ENCODE data around the gene PNPLA5. TPM values are rescaled to one million over a fixed set of nuclear protein-coding genes. Genes with fewer than 3 reads are reported as not detected.

PNPLA5 gene
- polyA plus RNA-seq, 3 donors = not detected

DNA sequence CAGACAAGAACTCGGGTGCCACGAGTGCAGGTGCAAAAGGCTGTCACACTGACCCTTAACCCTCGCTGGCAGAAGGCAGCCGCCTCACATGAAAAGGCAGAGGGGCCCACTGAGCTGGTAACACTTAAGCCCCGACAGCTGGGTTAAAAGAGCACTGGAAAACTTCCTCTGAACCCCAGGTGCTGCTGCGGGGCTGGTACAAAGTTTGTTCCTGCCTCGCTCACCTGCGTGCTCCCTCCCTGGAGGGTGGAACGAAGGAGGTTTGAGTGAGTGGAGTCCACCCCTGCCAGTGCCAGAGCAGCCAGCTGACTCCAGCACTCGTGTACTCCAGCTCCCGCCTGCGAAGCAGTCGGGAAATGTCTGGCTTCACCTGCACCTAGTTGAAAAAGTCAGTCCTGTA lies 42.1 kb downstream of the PNPLA5 start:
- Histone ChIP-seq H3K36me3 (replicated peaks in 1 of 2; ENCODE audit: control insufficient read depth in 1 of 2, insufficient read depth in 2 of 2, low read length in 2 of 2) (no peaks in the 10 kb centered on the region), H3K27ac (ENCODE audit: low read depth in 1 of 2, low read length in 2 of 2) (no peak overlapping the region), H3K4me3 (replicated peaks in 1 of 3; ENCODE audit: low read depth in 2 of 3, low read length in 3 of 3) (no peak overlapping the region), H3K4me1 (ENCODE audit: control insufficient read depth in 1 of 2, insufficient read depth in 2 of 2, low read length in 2 of 2) (peaks cover 0 to 14% of the 10 kb centered on the region in 2 donors), H3K27me3 (ENCODE audit: control insufficient read depth in 2 of 2, insufficient read depth in 2 of 2, low read length in 2 of 2) (no peaks in the 10 kb centered on the region), H3K4me2 (replicated peaks; ENCODE audit: extremely low read depth, low read length, poor library complexity, severe bottlenecking) (no peak overlapping the region), H2AFZ (ENCODE audit: insufficient read depth, low read depth, low read length, poor library complexity, severe bottlenecking) (no peak overlapping the region), H3K9me3 (replicated peaks in 1 of 2; ENCODE audit: control insufficient read depth in 1 of 2, insufficient read depth in 1 of 2, low read length in 2 of 2) (no peaks in the 10 kb centered on the region), H4K20me1 (ENCODE audit: insufficient read depth, low read length) (no peaks in the 10 kb centered on the region), H3K79me2 (ENCODE audit: insufficient read depth, low read length) (no peaks in the 10 kb centered on the region), H3K9ac (ENCODE audit: insufficient read depth, low read length, poor library complexity, severe bottlenecking) (no peak overlapping the region)
- DNase-seq = no peak
- Mint-ChIP-seq H3K4me3 (peak overlapping the region in 1 of 2 donors; percentile 16), H3K4me1 (peaks cover 7% of the 10 kb centered on the region), H3K27ac (no peak overlapping the region), H3K36me3 (no peaks in the 10 kb centered on the region), H3K9me3 (peaks cover 0 to 2% (median 0%) of the 10 kb centered on the region in 7 donors), H3K27me3 (ENCODE audit: low read depth in 3 of 3) (peaks cover 1 to 10% (median 2%) of the 10 kb centered on the region in 3 donors)
- intact Hi-C loops (cut with micrococcal nuclease) = no loop called here
- WGBS (ENCODE audit: insufficient coverage) = 86% methylated on average over 13 of the region's 13 CpGs
- TF ChIP-seq CTCF (IDR thresholded peaks at IDR 0.05) = no peak

DNA sequence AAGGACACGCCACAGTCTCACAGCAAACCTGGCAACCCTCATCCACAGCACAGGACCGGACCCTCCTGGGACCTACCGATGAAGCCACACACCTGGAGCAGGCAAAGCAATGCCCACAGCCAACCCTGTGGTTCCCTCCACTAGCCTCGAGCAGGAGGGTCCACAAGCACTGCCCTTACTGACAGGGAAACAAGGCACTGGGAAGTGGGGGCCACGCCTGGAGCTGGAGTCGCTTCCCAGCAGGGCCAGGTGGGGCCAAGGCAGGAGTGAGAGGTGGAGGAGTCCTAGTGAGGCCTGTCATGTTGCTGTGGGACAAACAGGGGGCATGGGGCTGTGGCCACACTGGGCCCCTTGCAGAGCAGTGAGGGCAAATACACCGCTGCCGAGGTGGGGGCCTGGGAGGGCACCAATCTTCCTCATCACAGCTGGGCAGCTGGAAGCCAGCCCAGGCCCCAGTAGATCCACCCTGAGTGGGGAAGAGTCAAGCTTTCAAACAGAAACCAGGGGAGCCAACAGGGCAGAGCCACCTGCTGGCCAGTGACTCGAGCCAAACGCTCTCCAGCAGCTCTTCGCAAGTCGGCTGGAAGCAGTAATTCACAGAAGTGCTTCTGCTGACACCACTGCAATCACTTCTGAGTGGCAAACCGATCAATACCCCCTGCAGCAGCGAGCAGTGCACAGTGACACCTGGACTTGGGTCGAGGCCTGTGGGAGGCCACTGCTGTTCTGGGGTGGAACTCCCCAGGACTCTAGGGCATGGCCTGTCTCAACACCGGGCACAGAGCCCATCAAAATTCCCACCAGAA lies 43.2 kb downstream of the PNPLA5 start:
- Histone ChIP-seq H3K36me3 (replicated peaks in 1 of 2; ENCODE audit: control insufficient read depth in 1 of 2, insufficient read depth in 2 of 2, low read length in 2 of 2) (no peaks in the 10 kb centered on the region), H3K4me2 (replicated peaks; ENCODE audit: extremely low read depth, low read length, poor library complexity, severe bottlenecking) (no peak overlapping the region), H3K4me1 (ENCODE audit: control insufficient read depth in 1 of 2, insufficient read depth in 2 of 2, low read length in 2 of 2) (peaks cover 0 to 14% of the 10 kb centered on the region in 2 donors), H3K27me3 (ENCODE audit: control insufficient read depth in 2 of 2, insufficient read depth in 2 of 2, low read length in 2 of 2) (no peaks in the 10 kb centered on the region), H3K9ac (ENCODE audit: insufficient read depth, low read length, poor library complexity, severe bottlenecking) (no peak overlapping the region), H2AFZ (ENCODE audit: insufficient read depth, low read depth, low read length, poor library complexity, severe bottlenecking) (no peak overlapping the region), H4K20me1 (ENCODE audit: insufficient read depth, low read length) (no peaks in the 10 kb centered on the region), H3K27ac (ENCODE audit: low read depth in 1 of 2, low read length in 2 of 2) (no peak overlapping the region), H3K79me2 (ENCODE audit: insufficient read depth, low read length) (no peaks in the 10 kb centered on the region), H3K9me3 (replicated peaks in 1 of 2; ENCODE audit: control insufficient read depth in 1 of 2, insufficient read depth in 1 of 2, low read length in 2 of 2) (no peaks in the 10 kb centered on the region), H3K4me3 (replicated peaks in 1 of 3; ENCODE audit: low read depth in 2 of 3, low read length in 3 of 3) (no peak overlapping the region)
- peaks cover 7% of the 10 kb centered on the region for H3K4me1 Mint-ChIP-seq
- WGBS (ENCODE audit: insufficient coverage) = 68% methylated on average over 14 of the region's 16 CpGs
- peaks cover 1 to 10% (median 2%) of the 10 kb centered on the region in 3 donors for H3K27me3 Mint-ChIP-seq (ENCODE audit: low read depth in 3 of 3)
- TF ChIP-seq CTCF (IDR thresholded peaks at IDR 0.05) = no peak
- no peak for DNase-seq
- no peak overlapping the region for H3K4me3 Mint-ChIP-seq
- peaks cover 0 to under 1% (median 0%) of the 10 kb centered on the region in 7 donors for H3K9me3 Mint-ChIP-seq
- intact Hi-C loops (cut with micrococcal nuclease) = no loop called here
- no peak overlapping the region for H3K27ac Mint-ChIP-seq
- H3K36me3 Mint-ChIP-seq = no peaks in the 10 kb centered on the region

Data from CD14-positive monocyte (primary cell).